ENCODE data around the gene NFATC1.

DNA sequence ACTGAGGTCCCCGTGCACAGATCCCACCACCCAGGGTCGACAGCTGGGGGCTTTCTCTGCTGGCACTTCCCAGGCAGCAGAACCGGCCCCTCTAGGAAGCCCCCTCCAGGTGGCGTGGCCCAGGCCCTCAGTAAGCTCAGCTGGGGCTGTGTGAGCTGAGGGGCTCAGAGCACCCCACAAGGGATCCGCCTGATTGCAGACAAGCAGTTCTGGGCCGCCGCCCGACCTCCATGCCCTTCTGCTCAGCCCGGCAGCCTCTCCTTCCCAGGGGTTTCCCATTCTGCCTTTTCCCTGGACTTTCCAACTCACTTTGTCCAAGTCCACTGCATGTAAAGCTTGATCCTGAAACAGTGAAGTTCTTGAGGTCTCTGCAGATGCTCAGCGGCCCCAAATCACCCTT, 76.4 kb downstream of the NFATC1 start:
- TF ChIP-seq, protein P1, sequence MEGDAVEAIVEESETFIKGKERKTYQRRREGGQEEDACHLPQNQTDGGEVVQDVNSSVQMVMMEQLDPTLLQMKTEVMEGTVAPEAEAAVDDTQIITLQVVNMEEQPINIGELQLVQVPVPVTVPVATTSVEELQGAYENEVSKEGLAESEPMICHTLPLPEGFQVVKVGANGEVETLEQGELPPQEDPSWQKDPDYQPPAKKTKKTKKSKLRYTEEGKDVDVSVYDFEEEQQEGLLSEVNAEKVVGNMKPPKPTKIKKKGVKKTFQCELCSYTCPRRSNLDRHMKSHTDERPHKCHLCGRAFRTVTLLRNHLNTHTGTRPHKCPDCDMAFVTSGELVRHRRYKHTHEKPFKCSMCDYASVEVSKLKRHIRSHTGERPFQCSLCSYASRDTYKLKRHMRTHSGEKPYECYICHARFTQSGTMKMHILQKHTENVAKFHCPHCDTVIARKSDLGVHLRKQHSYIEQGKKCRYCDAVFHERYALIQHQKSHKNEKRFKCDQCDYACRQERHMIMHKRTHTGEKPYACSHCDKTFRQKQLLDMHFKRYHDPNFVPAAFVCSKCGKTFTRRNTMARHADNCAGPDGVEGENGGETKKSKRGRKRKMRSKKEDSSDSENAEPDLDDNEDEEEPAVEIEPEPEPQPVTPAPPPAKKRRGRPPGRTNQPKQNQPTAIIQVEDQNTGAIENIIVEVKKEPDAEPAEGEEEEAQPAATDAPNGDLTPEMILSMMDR (IDR thresholded peaks at IDR 0.05; ENCODE audit: poor library complexity), result no peak
- TF ChIP-seq EZH2 (IDR thresholded peaks at IDR 0.05; ENCODE audit: borderline replicate concordance) (no peak), EZH2phosphoT487 (IDR thresholded peaks at IDR 0.05; ENCODE audit: low read depth, severe bottlenecking, unreplicated experiment) (no peak)
